GM21423 (cell line): ENCODE results near the gene WIPF2.
"Not testable (repeated sequence)": the region's sequence is repeated elsewhere in the genome, so short reads cannot be mapped to it uniquely, and the experiment has no call there.

ENCODE experiments used
- ATAC-seq: cut with Tn5 transposase; IDR thresholded peaks from one replicate; pipeline ENCODE4 v1.9.1; 2021; ENCODE audit warnings: mild to moderate bottlenecking, moderate library complexity; ENCODE audit not compliant: unreplicated experiment

The WIPF2 gene

GRCh38 chr17:40293363-40293762 is 74.3 kb downstream of the WIPF2 start:
- ATAC-seq, result no peak

- no peak for ATAC-seq
Observed at GRCh38 chr17:40295488-40296436, 76.7 kb downstream of the WIPF2 start.

GRCh38 chr17:40297511-40297910 is 78.4 kb downstream of the WIPF2 start:
- no peak for ATAC-seq

- ATAC-seq, result no peak
Observed at GRCh38 chr17:40298726-40299125, 79.6 kb downstream of the WIPF2 start.

- not testable (repeated sequence) for ATAC-seq
Observed at GRCh38 chr17:40299159-40299757, 80.2 kb downstream of the WIPF2 start.

GRCh38 chr17:40301315-40301714 is 82.2 kb downstream of the WIPF2 start:
- no peak for ATAC-seq

GRCh38 chr17:40303009-40303657 is 84.0 kb downstream of the WIPF2 start:
- ATAC-seq, result no peak

- ATAC-seq, result no peak
Observed at GRCh38 chr17:40303708-40304551, 84.8 kb downstream of the WIPF2 start.

GRCh38 chr17:40304552-40304863 is 85.4 kb downstream of the WIPF2 start:
- ATAC-seq, result not testable (repeated sequence)

- ATAC-seq, result not testable (repeated sequence)
Observed at GRCh38 chr17:40304866-40305265, 85.8 kb downstream of the WIPF2 start.

GRCh38 chr17:40306395-40306794 is 87.3 kb downstream of the WIPF2 start:
- ATAC-seq, result no peak

- no peak for ATAC-seq
Observed at GRCh38 chr17:40307001-40307730, 88.1 kb downstream of the WIPF2 start.

GRCh38 chr17:40307740-40308239 is 88.7 kb downstream of the WIPF2 start:
- ATAC-seq, result no peak

GRCh38 chr17:40309031-40309948 is 90.2 kb downstream of the WIPF2 start, which contains the start of gene RARA:
Gene RARA (plus strand): TSS chr17:40309180. CDS start chr17:40331219, 22,039 bp downstream.
- ATAC-seq, result no peak

- no peak for ATAC-seq
Observed at GRCh38 chr17:40309949-40310510, 90.9 kb downstream of the WIPF2 start.

GRCh38 chr17:40310882-40311391 is 91.8 kb downstream of the WIPF2 start:
- no peak for ATAC-seq

- ATAC-seq, result no peak
Observed at GRCh38 chr17:40311575-40311974, 92.5 kb downstream of the WIPF2 start.

GRCh38 chr17:40312131-40312731 is 93.1 kb downstream of the WIPF2 start:
- ATAC-seq, result no peak
